ENCODE results near the gene IDS.
A peak's percentile ranks its signal among the peaks of the same experiment; 100 is the strongest.
"Not testable (repeated sequence)": the region's sequence is repeated elsewhere in the genome, so short reads cannot be mapped to it uniquely, and the experiment has no call there.

The IDS gene

GRCh38 chrX:149493567-149494562 lies 11.2 kb downstream of the IDS start:
- no peak overlapping the region for H3K9ac ChIP-seq (ENCODE audit: low read length)
- H3K4me1 ChIP-seq (ENCODE audit: control insufficient read depth, insufficient read depth, low read length): peaks cover 41% of the 10 kb centered on the region
- H3K4me3 ChIP-seq (ENCODE audit: low read length): no peak overlapping the region
- no peaks in the 10 kb centered on the region for H3K9me3 ChIP-seq (ENCODE audit: control insufficient read depth, low read length)
- peaks cover 10% of the 10 kb centered on the region for H3K36me3 ChIP-seq (ENCODE audit: control insufficient read depth, insufficient read depth, low read length)
- no peaks in the 10 kb centered on the region for H3K27me3 ChIP-seq (ENCODE audit: control insufficient read depth, insufficient read depth, low read length)

GRCh38 chrX:149491812-149492211 lies 13.3 kb downstream of the IDS start:
- H3K36me3 ChIP-seq (ENCODE audit: control insufficient read depth, insufficient read depth, low read length): peaks cover 10% of the 10 kb centered on the region
- H3K27me3 ChIP-seq (ENCODE audit: control insufficient read depth, insufficient read depth, low read length): no peaks in the 10 kb centered on the region
- H3K9me3 ChIP-seq (ENCODE audit: control insufficient read depth, low read length): no peaks in the 10 kb centered on the region

GRCh38 chrX:149490100-149490499 lies 15.0 kb downstream of the IDS start:
- Histone ChIP-seq H3K9me3 (ENCODE audit: control insufficient read depth, low read length) (no peaks in the 10 kb centered on the region), H3K4me1 (ENCODE audit: control insufficient read depth, insufficient read depth, low read length) (peaks cover 37% of the 10 kb centered on the region), H3K4me3 (ENCODE audit: low read length) (no peak overlapping the region), H3K9ac (ENCODE audit: low read length) (no peak overlapping the region), H3K27me3 (ENCODE audit: control insufficient read depth, insufficient read depth, low read length) (no peaks in the 10 kb centered on the region), H3K36me3 (ENCODE audit: control insufficient read depth, insufficient read depth, low read length) (peaks cover 10% of the 10 kb centered on the region)

More at GRCh38 chrX:149491812-149492211, 13.3 kb downstream of the IDS start:
- H3K4me1 ChIP-seq (ENCODE audit: control insufficient read depth, insufficient read depth, low read length): peaks cover 41% of the 10 kb centered on the region
- H3K9ac ChIP-seq (ENCODE audit: low read length): no peak overlapping the region
- peak overlapping the region; percentile 8 for H3K4me3 ChIP-seq (ENCODE audit: low read length)

GRCh38 chrX:149488411-149489052 lies 16.6 kb downstream of the IDS start:
- H3K4me3 ChIP-seq (ENCODE audit: low read length); H3K9me3 ChIP-seq (ENCODE audit: control insufficient read depth, low read length); H3K9ac ChIP-seq (ENCODE audit: low read length); H3K27me3 ChIP-seq (ENCODE audit: control insufficient read depth, insufficient read depth, low read length): not testable (repeated sequence)
- peaks cover 10% of the 10 kb centered on the region for H3K36me3 ChIP-seq (ENCODE audit: control insufficient read depth, insufficient read depth, low read length)
- peaks cover 21% of the 10 kb centered on the region for H3K4me1 ChIP-seq (ENCODE audit: control insufficient read depth, insufficient read depth, low read length)

- H3K4me3 ChIP-seq (ENCODE audit: low read length); H3K27me3 ChIP-seq (ENCODE audit: control insufficient read depth, insufficient read depth, low read length); H3K9ac ChIP-seq (ENCODE audit: low read length); H3K9me3 ChIP-seq (ENCODE audit: control insufficient read depth, low read length): not testable (repeated sequence)
- peaks cover 10% of the 10 kb centered on the region for H3K36me3 ChIP-seq (ENCODE audit: control insufficient read depth, insufficient read depth, low read length)
- peaks cover 16% of the 10 kb centered on the region for H3K4me1 ChIP-seq (ENCODE audit: control insufficient read depth, insufficient read depth, low read length)
Measured at GRCh38 chrX:149488008-149488407, 17.1 kb downstream of the IDS start.

GRCh38 chrX:149487292-149487691 lies 17.8 kb downstream of the IDS start:
- H3K27me3 ChIP-seq (ENCODE audit: control insufficient read depth, insufficient read depth, low read length): no peaks in the 10 kb centered on the region
- H3K9ac ChIP-seq (ENCODE audit: low read length): no peak overlapping the region
- H3K36me3 ChIP-seq (ENCODE audit: control insufficient read depth, insufficient read depth, low read length): peaks cover 10% of the 10 kb centered on the region
- no peaks in the 10 kb centered on the region for H3K9me3 ChIP-seq (ENCODE audit: control insufficient read depth, low read length)
- peaks cover 9% of the 10 kb centered on the region for H3K4me1 ChIP-seq (ENCODE audit: control insufficient read depth, insufficient read depth, low read length)
- no peak overlapping the region for H3K4me3 ChIP-seq (ENCODE audit: low read length)

GRCh38 chrX:149476513-149476912 lies 28.6 kb downstream of the IDS start:
- Histone ChIP-seq H3K4me3 (ENCODE audit: low read length) (no peak overlapping the region), H3K27me3 (ENCODE audit: control insufficient read depth, insufficient read depth, low read length) (no peaks in the 10 kb centered on the region)

GRCh38 chrX:149473966-149474365 lies 31.1 kb downstream of the IDS start:
- Histone ChIP-seq H3K36me3 (ENCODE audit: control insufficient read depth, insufficient read depth, low read length) (no peaks in the 10 kb centered on the region), H3K4me3 (ENCODE audit: low read length) (no peak overlapping the region), H3K27me3 (ENCODE audit: control insufficient read depth, insufficient read depth, low read length) (no peaks in the 10 kb centered on the region), H3K9me3 (ENCODE audit: control insufficient read depth, low read length) (no peaks in the 10 kb centered on the region), H3K4me1 (ENCODE audit: control insufficient read depth, insufficient read depth, low read length) (no peaks in the 10 kb centered on the region), H3K9ac (ENCODE audit: low read length) (no peak overlapping the region)

More at GRCh38 chrX:149476513-149476912, 28.6 kb downstream of the IDS start:
- Histone ChIP-seq H3K9me3 (ENCODE audit: control insufficient read depth, low read length) (no peaks in the 10 kb centered on the region), H3K9ac (ENCODE audit: low read length) (no peak overlapping the region), H3K36me3 (ENCODE audit: control insufficient read depth, insufficient read depth, low read length) (no peaks in the 10 kb centered on the region), H3K4me1 (ENCODE audit: control insufficient read depth, insufficient read depth, low read length) (no peaks in the 10 kb centered on the region)

- H3K4me1 ChIP-seq (ENCODE audit: control insufficient read depth, insufficient read depth, low read length): no peaks in the 10 kb centered on the region
- no peak overlapping the region for H3K9ac ChIP-seq (ENCODE audit: low read length)
- no peaks in the 10 kb centered on the region for H3K36me3 ChIP-seq (ENCODE audit: control insufficient read depth, insufficient read depth, low read length)
- H3K9me3 ChIP-seq (ENCODE audit: control insufficient read depth, low read length): no peaks in the 10 kb centered on the region
- no peak overlapping the region for H3K4me3 ChIP-seq (ENCODE audit: low read length)
- H3K27me3 ChIP-seq (ENCODE audit: control insufficient read depth, insufficient read depth, low read length): no peaks in the 10 kb centered on the region
Measured at GRCh38 chrX:149473092-149473491, 32.0 kb downstream of the IDS start.

- Histone ChIP-seq H3K4me3 (ENCODE audit: low read length) (no peak overlapping the region), H3K4me1 (ENCODE audit: control insufficient read depth, insufficient read depth, low read length) (no peaks in the 10 kb centered on the region), H3K9me3 (ENCODE audit: control insufficient read depth, low read length) (no peaks in the 10 kb centered on the region), H3K9ac (ENCODE audit: low read length) (no peak overlapping the region), H3K27me3 (ENCODE audit: control insufficient read depth, insufficient read depth, low read length) (no peaks in the 10 kb centered on the region), H3K36me3 (ENCODE audit: control insufficient read depth, insufficient read depth, low read length) (no peaks in the 10 kb centered on the region)
Measured at GRCh38 chrX:149472625-149473024, 32.5 kb downstream of the IDS start.

- no peak overlapping the region for H3K4me3 ChIP-seq (ENCODE audit: low read length)
- H3K36me3 ChIP-seq (ENCODE audit: control insufficient read depth, insufficient read depth, low read length): no peaks in the 10 kb centered on the region
- H3K27me3 ChIP-seq (ENCODE audit: control insufficient read depth, insufficient read depth, low read length): no peaks in the 10 kb centered on the region
Measured at GRCh38 chrX:149471397-149471796, 33.7 kb downstream of the IDS start.

GRCh38 chrX:149470955-149471354 lies 34.2 kb downstream of the IDS start:
- no peaks in the 10 kb centered on the region for H3K27me3 ChIP-seq (ENCODE audit: control insufficient read depth, insufficient read depth, low read length)
- H3K36me3 ChIP-seq (ENCODE audit: control insufficient read depth, insufficient read depth, low read length): no peaks in the 10 kb centered on the region
- no peak overlapping the region for H3K4me3 ChIP-seq (ENCODE audit: low read length)
- peak overlapping the region; percentile 15 for H3K9ac ChIP-seq (ENCODE audit: low read length)
- no peaks in the 10 kb centered on the region for H3K9me3 ChIP-seq (ENCODE audit: control insufficient read depth, low read length)
- H3K4me1 ChIP-seq (ENCODE audit: control insufficient read depth, insufficient read depth, low read length): no peaks in the 10 kb centered on the region

More at GRCh38 chrX:149471397-149471796, 33.7 kb downstream of the IDS start:
- no peaks in the 10 kb centered on the region for H3K4me1 ChIP-seq (ENCODE audit: control insufficient read depth, insufficient read depth, low read length)
- H3K9ac ChIP-seq (ENCODE audit: low read length): no peak overlapping the region
- H3K9me3 ChIP-seq (ENCODE audit: control insufficient read depth, low read length): no peaks in the 10 kb centered on the region
